HK-2 (cell line): Measurements from ENCODE around the gene TCF3.
"Not testable (repeated sequence)": the region's sequence is repeated elsewhere in the genome, so short reads cannot be mapped to it uniquely, and the experiment has no call there.

Experiments used
- DNase-seq: peaks from one replicate; pipeline ENCODE4 v3.0.0-alpha.2; 2018; ENCODE audit not compliant: unreplicated experiment

TCF3 gene

DNA sequence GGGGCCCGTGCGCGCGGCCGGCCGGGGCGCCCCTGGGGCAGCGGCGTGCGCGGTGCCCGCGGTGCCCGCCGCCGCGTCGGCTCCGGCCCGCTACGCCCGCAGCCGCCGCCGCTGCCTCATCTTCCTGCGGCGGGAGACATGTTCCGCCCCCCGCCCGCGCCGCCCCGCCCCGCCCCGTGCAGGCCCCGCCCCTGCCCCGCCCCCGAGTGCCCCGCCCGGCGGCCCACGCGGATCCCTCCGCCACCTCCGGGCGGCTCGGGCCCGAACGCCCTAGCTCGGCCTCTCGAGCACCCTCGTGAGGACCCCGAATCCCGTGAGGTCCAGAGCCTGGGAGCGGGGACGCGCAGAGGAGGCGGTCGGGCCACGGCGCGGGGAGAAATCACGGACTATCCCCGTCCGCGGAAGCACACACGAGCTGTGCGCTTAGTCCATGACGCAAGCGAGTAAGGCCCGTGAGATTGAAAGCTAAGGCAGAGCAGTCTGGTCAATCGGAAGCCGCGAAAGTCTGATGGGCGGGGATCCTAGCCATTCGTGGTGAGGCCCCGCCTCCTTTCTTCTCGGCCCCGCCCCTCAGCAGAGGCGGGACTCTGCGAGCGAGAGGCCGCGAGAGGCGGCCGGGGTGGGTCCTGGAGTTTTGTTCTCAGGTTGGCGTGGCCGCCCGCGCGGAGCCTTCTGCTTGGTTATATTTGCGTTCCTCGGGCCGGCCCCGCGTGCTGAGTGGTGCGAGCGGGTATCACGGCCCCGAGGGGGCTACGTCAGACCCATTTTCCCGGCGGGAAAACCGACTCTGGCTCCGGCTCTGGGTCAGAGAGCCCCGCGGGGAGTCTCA, at the start of gene TCF3:
TSS of gene TCF3 (minus strand) at position 145 of the 829 bp plus-strand sequence. CDS start 2,367 bp downstream, outside the sequence.
- DNase-seq: peak; percentile 99

DNA sequence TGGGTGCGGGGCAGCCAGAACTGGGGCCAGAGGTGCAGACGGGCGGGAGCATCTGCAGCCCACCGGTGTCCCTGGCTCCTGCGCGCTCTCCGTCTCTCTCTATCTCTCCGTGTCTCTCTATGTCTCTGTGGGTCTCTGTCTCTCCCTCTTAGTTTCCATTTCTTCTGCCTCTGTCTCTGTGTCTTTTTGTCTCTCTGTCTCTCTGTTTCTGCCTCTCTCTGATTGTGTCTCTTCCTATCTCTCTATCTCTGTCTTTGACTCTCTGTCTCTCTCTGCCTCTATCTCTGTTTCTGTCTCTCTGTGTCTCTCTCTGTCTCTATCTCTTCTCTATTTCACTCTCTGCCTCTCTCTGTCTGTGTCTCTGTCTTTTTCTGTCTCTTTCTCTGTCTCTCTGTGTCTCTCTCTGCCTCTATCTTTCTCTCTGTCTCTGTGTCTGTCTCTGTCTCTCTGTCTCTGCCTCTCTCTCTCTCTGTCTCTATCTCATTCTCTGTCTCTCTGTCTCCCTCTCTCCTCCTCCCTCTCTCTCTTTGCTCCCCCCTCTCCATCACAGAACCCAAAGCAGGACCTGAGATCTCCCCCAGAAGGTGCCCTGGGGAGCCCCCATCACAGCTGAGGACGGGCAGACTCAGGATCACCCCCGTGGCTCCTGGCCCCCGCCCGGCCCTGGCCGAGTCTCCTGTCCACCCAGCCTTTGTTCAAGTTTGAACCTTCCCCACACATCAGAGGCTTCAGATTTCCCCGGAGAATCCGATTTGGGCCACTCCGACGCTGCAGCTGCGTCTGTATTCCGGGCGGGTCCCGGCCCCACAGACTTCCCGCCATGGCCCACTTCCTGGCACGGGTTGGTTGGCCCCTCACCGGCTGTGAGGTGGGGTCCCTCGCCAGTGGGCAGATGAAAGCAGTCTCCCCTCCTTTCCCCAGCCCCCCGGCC, 48.6 kb upstream of the TCF3 start:
- no peak for DNase-seq

DNA sequence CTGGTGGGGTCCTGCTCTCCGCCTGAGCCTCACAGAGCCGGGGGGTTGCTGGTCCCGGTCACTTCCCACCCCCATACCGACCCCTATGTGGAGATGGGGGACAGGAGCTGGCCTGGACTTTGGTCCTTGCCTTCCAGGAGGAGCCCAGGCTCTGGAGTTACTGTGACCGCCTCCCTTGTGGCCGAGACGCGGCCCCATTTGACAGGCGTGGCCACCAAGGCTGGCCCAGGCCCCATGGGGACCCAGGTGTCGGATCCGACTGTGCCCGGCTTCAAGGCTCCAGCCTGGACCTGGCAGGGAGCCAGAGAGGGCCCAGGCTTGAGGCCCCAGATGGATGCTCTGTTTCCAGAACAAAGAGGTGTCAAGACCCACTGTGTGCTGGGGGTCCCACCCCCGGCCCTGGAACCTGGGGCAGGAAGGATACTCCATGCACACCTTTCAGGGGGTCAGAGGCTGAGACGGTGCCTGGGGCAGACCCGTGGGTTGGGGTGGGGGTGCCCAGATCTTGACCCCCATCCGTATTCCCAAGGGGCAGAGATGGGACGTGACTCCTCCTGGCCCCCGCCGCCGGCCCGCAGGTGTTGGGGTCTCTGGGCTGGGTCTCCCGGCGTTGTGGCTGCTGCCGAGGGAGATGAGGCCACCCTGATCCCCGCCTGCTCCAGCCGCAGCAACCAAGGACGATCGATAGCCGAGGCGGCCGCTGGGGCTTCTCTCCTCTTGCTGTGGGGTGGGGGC, 47.8 kb upstream of the TCF3 start:
- no peak for DNase-seq

DNA sequence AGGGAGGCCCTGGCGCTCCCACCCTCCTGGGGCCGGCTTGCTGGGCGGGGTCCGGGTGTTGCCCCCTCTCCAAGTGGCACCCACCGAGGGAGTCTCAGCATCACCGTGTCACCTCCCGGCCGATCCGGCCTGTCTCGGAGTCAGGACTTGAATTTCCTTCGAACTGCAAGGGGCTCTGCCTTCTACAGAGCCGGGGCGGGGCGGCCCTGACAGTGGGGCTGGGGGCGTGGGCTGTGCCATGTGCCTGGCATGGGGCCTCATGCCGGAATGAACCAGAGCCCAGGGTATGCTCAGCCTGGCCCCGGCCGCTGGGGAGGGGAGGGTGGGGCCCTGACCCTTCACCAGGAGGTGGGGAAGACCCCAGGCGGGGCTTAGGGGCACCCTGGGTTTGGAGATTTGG, 47.0 kb upstream of the TCF3 start:
- no peak for DNase-seq

DNA sequence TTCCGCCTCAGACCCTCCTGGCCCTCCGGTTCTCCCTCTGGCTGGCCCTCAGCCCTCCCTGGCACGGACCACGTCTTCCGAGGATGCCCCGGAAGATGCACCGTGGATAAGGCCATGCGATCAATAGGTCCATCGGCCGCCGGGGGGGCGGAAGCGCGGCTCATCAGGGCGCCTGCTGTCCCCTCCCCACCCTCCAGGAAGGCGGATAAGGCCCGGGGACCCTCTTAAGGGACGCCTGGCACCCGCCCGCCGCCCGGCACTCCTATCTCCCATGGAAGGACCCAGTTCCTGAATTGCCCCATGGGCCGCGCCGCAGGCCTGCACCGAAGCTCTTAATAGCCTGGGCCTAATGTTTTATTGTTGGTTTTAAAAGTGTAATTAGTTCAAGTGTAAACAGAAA, 46.2 kb upstream of the TCF3 start:
- DNase-seq: no peak

DNA sequence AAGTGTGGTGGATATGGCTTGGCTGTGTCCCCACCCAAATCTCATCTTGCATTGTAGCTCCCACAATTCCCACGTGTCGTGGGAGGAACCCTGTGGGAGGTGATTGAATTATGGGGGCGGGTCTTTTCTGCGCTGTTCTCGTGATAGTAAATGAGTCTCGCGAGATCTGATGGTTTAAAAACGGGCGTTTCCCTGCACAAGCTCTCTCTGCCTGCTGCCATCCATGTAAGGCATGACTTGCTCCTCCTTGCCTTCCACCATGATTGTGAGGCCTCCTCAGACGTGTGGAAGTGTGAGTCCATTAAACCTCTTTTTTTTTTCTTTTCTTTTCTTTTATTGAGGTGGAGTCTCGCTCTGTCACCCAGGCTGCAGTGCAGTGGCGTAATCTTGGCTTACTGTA, 43.1 kb upstream of the TCF3 start:
- not testable (repeated sequence) for DNase-seq

DNA sequence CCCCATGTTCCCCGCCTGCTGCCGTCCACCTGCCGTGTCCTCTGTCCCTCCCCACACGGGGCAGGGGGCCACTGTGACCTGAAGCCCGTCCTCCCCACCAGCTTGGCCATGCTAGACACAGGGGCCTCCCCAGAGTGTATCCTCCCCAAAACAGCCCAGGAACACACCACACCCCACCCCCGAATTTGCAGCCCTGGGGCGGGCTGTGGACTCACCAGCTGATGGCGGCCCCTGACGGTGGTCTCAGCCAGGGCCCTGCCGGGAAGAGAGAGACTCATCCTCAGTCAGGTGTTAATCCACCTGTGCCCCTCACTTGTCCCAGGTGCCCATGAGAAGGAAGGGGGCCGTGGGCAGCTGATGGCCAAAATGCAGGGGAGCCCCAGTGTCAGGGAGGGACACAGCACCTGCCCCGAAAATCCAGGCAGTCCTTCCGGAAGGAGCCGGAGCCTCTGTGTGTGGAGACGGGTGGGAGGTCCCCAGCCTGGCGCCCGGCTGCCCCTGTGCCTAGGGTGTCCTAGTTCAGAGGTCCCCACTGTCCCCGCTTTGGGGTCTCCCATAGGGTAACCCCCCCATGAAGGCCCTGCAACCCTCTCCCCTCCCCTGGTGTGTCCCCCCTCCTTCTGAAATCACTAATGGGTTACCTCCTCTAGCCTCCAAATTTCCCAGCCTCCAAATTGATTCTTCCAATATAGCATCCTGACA, 39.3 kb upstream of the TCF3 start:
- no peak for DNase-seq

DNA sequence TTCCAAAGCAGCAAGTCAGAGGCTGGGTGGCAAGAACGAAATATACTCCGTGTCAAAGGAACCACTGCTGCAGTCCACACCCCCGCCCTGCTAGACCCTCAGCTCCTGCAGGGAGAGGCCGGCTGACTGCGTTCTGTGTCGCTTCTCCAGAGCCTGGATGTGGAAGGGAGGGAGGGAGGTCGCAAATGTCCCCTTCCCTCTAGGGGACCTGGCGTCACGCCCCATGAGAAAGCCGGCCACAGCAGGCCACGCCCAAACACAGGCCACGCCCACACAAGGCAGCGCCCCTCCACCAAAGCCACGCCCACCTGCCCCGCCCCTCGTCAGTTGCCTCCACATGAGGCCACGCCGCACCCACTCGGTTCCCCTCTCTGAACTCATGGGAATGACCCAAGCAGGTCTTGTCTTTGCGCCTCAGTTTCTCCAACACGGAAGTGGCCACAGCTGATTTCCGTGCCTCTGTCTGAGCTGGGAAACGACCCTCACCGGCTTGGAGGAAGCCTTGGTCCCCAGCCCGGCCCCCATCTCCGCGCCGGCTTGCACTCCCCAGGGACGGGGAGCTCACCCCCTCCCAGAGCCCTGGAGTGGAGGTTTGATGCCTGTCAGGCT, 38.4 kb upstream of the TCF3 start:
- DNase-seq: no peak

DNA sequence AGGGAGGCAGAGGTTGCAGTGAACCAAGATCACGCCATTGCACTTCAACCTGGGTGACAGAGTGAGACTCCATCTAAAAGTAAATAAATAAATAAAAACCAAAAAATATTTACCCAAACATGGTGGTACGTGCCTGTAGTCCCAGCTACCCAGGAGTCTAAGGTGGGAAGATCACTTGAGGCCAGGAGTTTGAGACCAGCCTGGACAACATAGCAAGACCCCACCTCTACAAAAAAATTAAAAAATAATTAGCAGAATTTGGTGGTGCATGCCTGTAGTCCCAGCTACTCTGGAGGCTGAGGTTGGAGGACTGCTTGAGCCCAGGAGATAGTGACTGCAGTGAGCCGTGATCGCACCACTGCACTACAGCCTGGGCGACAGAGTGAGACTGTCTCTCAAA, 33.4 kb upstream of the TCF3 start:
- not testable (repeated sequence) for DNase-seq

DNA sequence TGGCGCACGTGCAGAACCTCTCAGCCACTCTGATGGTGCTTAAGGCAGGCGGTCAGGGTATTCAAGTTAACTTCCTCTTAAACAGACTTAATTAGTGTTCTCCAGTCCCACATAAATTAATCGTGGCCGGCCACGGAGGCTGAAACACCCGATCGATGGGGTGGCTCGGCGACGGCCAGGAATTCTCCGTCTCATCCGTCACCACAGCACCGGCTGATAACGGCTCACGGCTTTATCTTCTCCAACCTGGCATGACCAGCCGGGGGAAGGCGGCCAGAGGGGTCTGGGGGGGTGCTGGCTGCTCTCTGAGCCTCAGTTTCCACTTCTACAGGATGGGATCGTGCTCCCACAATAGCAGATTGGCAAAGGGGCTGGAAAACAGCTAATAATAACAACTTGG, 32.6 kb upstream of the TCF3 start:
- no peak for DNase-seq

DNA sequence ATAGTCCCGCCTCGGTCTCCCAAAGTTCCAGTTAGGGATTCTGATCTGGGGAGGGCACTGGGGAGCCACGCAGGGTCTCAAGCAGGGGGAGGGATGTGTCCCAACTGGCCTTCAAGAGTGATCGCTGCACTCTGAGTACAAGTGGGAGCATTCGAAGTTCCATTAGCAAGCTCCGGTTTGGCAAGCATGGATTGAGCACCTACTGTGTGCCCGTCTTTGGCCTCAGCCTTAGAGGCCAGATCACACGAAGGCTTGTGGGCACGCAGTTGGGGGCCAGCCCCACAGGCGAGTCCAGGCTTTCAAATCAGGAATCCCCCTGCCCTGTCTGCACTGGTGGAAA, 32.1 kb upstream of the TCF3 start:
- no peak for DNase-seq

DNA sequence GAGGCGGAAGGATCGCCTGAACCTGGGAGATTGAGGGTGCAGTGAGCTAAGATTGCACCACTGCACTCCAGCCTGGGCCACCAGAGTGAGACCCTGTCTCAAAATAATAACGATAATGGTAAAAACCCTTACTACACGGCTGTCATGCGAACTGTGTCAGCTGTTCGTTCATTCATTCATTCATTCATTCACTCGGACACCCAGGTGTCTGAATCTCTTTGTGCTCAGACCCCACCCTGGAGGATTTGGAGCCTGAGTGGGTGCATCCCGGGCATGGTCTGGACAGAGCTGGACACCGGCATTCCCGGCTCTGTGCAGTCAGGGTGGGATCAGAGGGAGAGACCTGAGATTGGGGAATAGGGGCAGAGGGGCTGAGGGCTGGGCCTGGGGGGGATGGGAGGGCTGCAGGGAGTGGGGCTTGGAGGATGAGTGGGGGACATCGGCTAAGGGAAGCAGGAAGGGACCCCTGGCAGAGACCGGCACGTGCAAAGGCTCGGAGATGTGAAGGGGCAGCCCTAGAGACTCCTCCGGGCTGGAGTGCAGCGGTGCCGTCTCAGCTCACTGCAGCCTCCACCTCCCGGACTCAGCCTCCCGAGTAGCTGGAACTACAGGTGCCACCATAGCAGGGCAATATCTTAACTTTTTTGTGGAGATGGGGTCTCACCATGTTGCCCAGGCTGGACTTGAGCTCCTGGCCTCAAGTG, 31.6 kb upstream of the TCF3 start:
- no peak for DNase-seq

DNA sequence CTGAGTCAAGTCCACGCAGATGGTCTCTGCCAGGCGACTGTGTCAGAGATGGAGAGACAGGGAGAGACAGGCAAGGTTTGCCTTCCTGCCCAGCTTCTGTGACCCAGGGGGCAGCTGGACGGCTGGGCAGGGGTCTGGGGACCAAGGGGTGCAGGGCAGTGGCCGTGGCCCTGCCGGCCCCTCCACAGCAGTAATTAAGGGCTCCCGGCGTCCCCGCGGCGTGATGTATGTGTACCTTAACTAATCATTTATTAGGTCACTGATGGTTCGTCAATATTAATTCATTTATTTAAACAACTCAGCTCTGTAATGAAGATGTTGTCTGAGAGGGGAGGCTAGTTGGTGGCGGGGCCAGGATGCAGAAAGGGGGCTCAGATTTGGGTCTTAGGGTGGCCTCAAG, 28.6 kb upstream of the TCF3 start:
- no peak for DNase-seq

DNA sequence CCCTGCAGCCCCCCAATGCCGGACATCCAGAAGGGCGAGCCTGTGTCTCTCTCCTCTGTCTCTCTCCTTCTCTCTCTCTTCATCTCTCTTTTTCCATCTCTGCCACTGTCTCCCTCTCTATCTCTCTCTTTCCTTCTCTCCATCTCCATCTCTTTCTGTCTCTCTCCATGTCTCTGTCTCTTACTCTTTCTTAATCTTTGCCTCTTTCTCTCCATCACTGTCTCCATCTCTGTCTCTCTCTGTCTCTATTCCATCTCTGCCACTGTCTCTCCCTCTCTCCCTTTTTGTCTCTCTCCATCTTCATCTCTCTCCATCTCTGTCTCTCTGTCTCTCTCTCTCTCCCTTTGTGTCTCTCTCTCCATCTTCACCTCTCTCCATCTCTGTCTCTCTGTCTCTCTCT, 25.7 kb upstream of the TCF3 start:
- no peak for DNase-seq

DNA sequence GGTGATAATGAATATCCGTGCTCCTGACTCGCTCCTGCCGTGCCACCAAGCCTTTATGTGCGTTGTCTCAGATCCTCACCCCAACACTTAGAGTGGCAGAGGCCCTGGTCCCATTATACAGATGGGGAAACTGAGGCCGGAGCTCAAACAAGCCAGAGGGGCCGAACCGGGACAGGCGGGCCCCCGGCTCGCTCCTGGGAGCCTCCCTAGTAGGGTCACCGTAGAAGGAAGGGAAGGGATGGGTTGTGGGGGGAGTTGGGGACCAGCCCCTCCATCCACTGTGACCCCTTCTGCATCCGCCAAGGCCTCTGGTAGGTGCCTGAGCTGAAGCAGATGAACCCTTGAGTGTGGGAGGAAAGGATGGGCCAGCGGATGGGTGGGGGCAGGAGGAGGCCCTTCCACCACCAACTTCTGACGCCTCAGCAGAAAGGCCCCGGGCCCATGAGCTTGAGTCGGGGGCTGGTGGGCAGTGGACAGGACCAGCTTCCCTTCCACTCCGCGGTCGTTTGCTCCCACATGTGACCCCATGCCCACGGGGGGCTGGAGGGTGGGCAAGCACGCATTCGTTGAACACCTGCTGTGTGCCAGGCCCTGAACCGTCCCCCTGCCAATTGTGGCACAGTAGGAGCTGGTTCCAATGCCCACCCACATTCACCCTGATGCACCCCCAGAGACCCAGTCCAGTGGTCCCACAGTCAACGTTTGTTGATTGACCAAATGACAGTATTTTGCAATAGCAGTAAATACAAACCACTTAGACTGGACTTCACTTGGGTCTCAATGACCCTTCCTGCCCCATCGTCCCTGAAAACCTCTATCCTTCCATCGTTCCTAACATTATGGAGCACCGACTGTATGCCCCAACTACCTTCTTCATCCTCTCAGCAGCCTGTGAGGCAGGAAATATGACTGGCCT, 24.2 kb upstream of the TCF3 start:
- no peak for DNase-seq

DNA sequence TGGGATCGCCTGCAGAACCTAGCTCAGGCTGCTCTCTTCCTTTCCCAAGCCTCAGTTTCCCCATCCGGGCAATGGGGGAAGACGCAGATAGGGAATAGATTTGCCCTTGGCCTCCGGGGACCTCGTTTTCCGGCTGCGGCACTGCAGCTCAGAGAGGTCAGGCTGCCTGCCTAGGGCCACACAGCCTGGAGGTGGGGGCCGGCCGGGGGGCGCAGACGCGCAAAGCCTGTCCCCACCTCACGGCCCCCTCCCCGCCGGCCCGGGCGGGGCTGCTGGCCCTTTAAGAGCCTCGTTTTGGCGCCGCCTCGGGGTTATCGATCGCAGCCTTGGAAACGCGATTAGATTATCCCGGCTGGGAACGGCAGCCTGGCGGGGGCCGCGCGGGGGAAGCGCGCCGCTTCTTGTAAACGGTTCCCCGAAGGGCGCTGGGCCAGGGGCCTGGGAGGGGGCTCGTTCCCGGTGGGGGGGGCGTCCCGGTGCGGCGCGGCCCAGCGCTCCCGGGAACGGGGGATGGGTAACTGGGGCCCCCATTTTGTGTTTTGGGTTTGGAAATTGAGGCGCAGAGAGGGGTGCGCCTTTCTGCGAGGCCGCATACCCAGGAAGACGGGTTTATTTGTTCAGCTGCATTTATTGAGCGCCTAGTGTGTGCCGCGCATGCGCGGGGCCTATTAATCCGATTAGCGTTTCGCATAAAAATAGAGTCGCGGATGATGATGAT, 23.4 kb upstream of the TCF3 start:
- no peak for DNase-seq

DNA sequence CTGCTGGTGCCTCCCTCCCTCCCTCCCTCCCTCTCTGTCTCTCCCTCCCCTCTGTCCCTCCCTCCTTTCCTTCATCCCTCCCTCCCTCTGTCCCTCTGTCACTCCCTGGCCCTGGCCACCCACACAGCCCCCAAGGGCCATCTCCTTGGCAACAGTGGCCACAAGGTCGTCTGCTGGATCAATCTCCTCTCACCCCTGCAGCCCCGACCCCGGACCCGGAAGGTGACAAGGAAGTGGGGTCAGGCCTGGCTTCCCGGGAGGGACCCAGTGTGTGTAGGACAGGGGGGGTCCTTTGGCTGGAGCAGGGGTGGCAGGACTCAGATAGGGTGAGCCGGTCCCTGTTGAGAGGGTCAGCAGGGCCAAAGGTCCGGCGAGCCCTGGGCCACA, 21.9 kb upstream of the TCF3 start:
- DNase-seq: no peak

DNA sequence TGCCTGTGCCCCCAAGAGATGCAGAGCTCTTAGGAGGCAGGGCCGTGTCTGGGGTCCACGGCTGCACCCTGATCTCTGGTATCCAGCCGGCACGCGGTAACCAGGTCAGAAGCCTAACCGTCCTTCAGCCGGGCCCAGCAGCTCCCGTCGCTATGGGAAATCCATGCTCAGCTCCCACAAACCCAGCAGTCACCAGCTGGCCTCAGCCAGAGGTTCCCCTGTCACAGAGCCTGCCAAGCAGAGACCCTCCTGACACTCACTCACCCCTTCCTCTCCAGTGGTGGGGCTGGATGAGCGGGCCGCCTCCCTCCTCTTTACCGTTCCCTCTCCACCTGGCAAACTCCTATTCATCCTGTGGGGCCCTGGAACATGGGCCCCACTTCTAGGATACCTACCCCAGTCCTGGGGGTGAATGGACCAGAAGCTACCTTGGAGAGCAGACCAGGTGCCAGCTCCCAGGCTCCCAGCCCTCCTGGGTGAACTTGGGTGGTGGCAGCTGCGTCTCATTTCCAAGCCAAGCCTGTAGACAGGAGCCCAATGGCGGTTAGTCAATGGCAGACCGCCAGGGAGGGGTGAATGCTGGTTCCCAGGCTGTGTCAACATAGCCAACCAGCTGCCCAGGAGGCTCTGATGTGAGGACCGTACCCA, 21.4 kb upstream of the TCF3 start:
- DNase-seq: no peak
